ENCODE results near the gene TESPA1. TPM values are rescaled to one million over a fixed set of nuclear protein-coding genes. Genes with fewer than 3 reads are reported as not detected.

TESPA1 gene
- total and polyA plus RNA-seq, 2 of the 8 experiments (the other 6 are each of a cell fraction or from before 2014, with no cell fraction given): not detected

- no peak overlapping the region for H4K8ac ChIP-seq (ENCODE audit: extremely low read depth, insufficient read depth, low read length)
- H3K79me1 ChIP-seq (ENCODE audit: low read depth, low read length): no peaks in the 10 kb centered on the region
- no peak overlapping the region for H4K91ac ChIP-seq (replicated peaks; ENCODE audit: insufficient read length, low read length)
- H2BK15ac ChIP-seq (ENCODE audit: low read length): no peak overlapping the region
- no peak overlapping the region for H2AFZ ChIP-seq (ENCODE audit: low read length)
- H3K18ac ChIP-seq (ENCODE audit: extremely low read depth, low read length): no peak overlapping the region
- no peak overlapping the region for H2AK5ac ChIP-seq (ENCODE audit: low read depth, low read length)
- peaks cover 6 to 12% of the 10 kb centered on the region in 2 experiments; a peak in 1 of 4 replicates for H3K9me3 ChIP-seq (ENCODE audit: insufficient read depth in 2 of 2, low read depth in 1 of 2, low read length in 1 of 2)
- TF ChIP-seq SP2 (IDR thresholded peaks at IDR 0.05; ENCODE audit: low read length) (no peak), YY1 (IDR thresholded peaks at IDR 0.05; ENCODE audit: low read depth, low read length) (no peak), USF2 (IDR thresholded peaks at IDR 0.05; ENCODE audit: low read length) (no peak), SP1 (IDR thresholded peaks at IDR 0.05; ENCODE audit: low read depth, low read length) (no peak), RNF2 (IDR thresholded peaks at IDR 0.05; ENCODE audit: borderline replicate concordance, low read depth, low read length, missing control alignments, poor library complexity, severe bottlenecking) (no peak), EZH2 (IDR thresholded peaks at IDR 0.05; ENCODE audit: low read depth, low read length, severe bottlenecking) (no peak), JUND (IDR thresholded peaks at IDR 0.05; ENCODE audit: low read length) (no peak), SRF (IDR thresholded peaks at IDR 0.05; ENCODE audit: low read depth, low read length) (no peak), CREB1 (IDR thresholded peaks at IDR 0.05) (no peak), RFX5 (IDR thresholded peaks at IDR 0.05; ENCODE audit: borderline replicate concordance, low read depth, low read length) (no peak)
- no peaks in the 10 kb centered on the region for H4K20me1 ChIP-seq (replicated peaks in 1 of 2; ENCODE audit: control insufficient read depth in 1 of 2, insufficient read depth in 2 of 2, low read length in 2 of 2)
- no peak overlapping the region for H2BK5ac ChIP-seq (ENCODE audit: low read depth, low read length)
- H3K23ac ChIP-seq (ENCODE audit: insufficient read length): no peak overlapping the region
- H4K5ac ChIP-seq (ENCODE audit: insufficient read length, low read depth, low read length): no peak overlapping the region
- no peak overlapping the region for H3K27ac ChIP-seq (ENCODE audit: low read depth, low read length)
- no peaks in the 10 kb centered on the region for H3K23me2 ChIP-seq (ENCODE audit: low read depth, low read length)
- no peak overlapping the region for H3K9ac ChIP-seq (replicated peaks in 1 of 4; ENCODE audit: extremely low read depth in 1 of 4, low read depth in 3 of 4, low read length in 3 of 4)
- no peak overlapping the region for H2BK12ac ChIP-seq (ENCODE audit: low read depth, low read length)
- H2BK20ac ChIP-seq (ENCODE audit: low read length): no peak overlapping the region
- no peak overlapping the region for H3K56ac ChIP-seq (replicated peaks; ENCODE audit: insufficient read length, low read depth, low read length)
- ChIA-PET POLR2A (ENCODE audit: partially characterized antibody) (no interaction called here), CTCF (ENCODE audit: partially characterized antibody) (interaction anchor here (0.8 kb wide), 1 partner anchor 15 kb away, joined by 3 read pairs; no protein-coding TSS in a partner anchor)
- no peak for FAIRE-seq
- no peak for DNase-seq (ENCODE audit: low read depth in 1 of 2, low spot score in 2 of 2)
- H3K4me1 ChIP-seq (replicated peaks in 1 of 4; ENCODE audit: control insufficient read depth in 3 of 4, insufficient read depth in 4 of 4, low read length in 3 of 4): no peaks in the 10 kb centered on the region
- H3K36me3 ChIP-seq (ENCODE audit: control insufficient read depth in 2 of 4, insufficient read depth in 4 of 4, low read length in 3 of 4): no peaks in the 10 kb centered on the region; a peak in 1 of 8 replicates
- H3K4me3 ChIP-seq (ENCODE audit: extremely low read depth in 1 of 4, insufficient read depth in 2 of 4, low read depth in 3 of 4, low read length in 4 of 4): no peak overlapping the region
- H3K4me2 ChIP-seq (ENCODE audit: insufficient read depth in 1 of 2, low read depth in 2 of 2, low read length in 2 of 2): no peak overlapping the region
- H2BK120ac ChIP-seq (replicated peaks; ENCODE audit: low read depth, low read length): no peak overlapping the region
- WGBS, 2 experiments (ENCODE audit: extremely low coverage in 1 of 2, insufficient coverage in 1 of 2, insufficient read length in 1 of 2, insufficient replicate concordance in 2 of 2, low coverage in 1 of 2, low lambda C conversion rate in 2 of 2, missing lambda C conversion rate in 1 of 2): 90% methylated on average over 4 of the region's 4 CpGs; no CpG with 5 or more reads in 1 of the 2 experiments
- no peak overlapping the region for H3K4ac ChIP-seq (replicated peaks; ENCODE audit: insufficient read length, low read depth, low read length)
- no peak overlapping the region for H3K14ac ChIP-seq (ENCODE audit: insufficient read length)
- no peaks in the 10 kb centered on the region; a peak in 2 of 7 replicates for H3K27me3 ChIP-seq (replicated peaks in 1 of 4; ENCODE audit: control insufficient read depth in 3 of 4, extremely low read depth in 1 of 4, insufficient read depth in 3 of 4, low read length in 3 of 4)
- no peaks in the 10 kb centered on the region for H3K79me2 ChIP-seq (ENCODE audit: control insufficient read depth in 1 of 2, insufficient read depth in 2 of 2, low read length in 2 of 2)
These were observed 52.5 kb downstream of the TESPA1 start for GRCh38 chr12:54932038-54932437.
